Measurements from ENCODE around the gene KRT6C.

The KRT6C gene

GRCh38 chr12:52427083-52427482, 46.5 kb downstream of the KRT6C start:
- TF ChIP-seq CEBPB (IDR thresholded peaks at IDR 0.05) (no peak), CREB1 (IDR thresholded peaks at IDR 0.05; ENCODE audit: low read depth) (no peak)

GRCh38 chr12:52426034-52426433, 47.6 kb downstream of the KRT6C start:
- TF ChIP-seq TCF12 (IDR thresholded peaks at IDR 0.05; ENCODE audit: low read depth), result no peak
- no peak for TF ChIP-seq NFIC (IDR thresholded peaks at IDR 0.05)
- TF ChIP-seq RAD21 (IDR thresholded peaks at IDR 0.05; ENCODE audit: low read depth), result no peak
- no peak for TF ChIP-seq CREB1 (IDR thresholded peaks at IDR 0.05; ENCODE audit: low read depth)
- no peak for TF ChIP-seq TEAD4 (IDR thresholded peaks at IDR 0.05)
- no peak for TF ChIP-seq REST (IDR thresholded peaks at IDR 0.05; ENCODE audit: low read depth)
- no peak for TF ChIP-seq EGR1 (IDR thresholded peaks at IDR 0.05)
- no peak for TF ChIP-seq USF1 (IDR thresholded peaks at IDR 0.05)
- TF ChIP-seq CEBPB (IDR thresholded peaks at IDR 0.05), result no peak
- TF ChIP-seq EP300 (IDR thresholded peaks at IDR 0.05; ENCODE audit: borderline replicate concordance), result no peak
- no peak for TF ChIP-seq FOXM1 (IDR thresholded peaks at IDR 0.05; ENCODE audit: borderline replicate concordance, low read depth)
- no peak for TF ChIP-seq TAF1 (IDR thresholded peaks at IDR 0.05; ENCODE audit: low read depth)
- no peak for TF ChIP-seq ZBTB7A (IDR thresholded peaks at IDR 0.05; ENCODE audit: low read depth)

GRCh38 chr12:52425466-52425865, 48.1 kb downstream of the KRT6C start:
- TF ChIP-seq NFIC (IDR thresholded peaks at IDR 0.05), result no peak
- no peak for TF ChIP-seq EGR1 (IDR thresholded peaks at IDR 0.05)
- TF ChIP-seq CEBPB (IDR thresholded peaks at IDR 0.05), result no peak
- TF ChIP-seq ZBTB7A (IDR thresholded peaks at IDR 0.05; ENCODE audit: low read depth), result no peak
- TF ChIP-seq REST (IDR thresholded peaks at IDR 0.05; ENCODE audit: low read depth), result no peak
- TF ChIP-seq TCF12 (IDR thresholded peaks at IDR 0.05; ENCODE audit: low read depth), result no peak
- no peak for TF ChIP-seq CREB1 (IDR thresholded peaks at IDR 0.05; ENCODE audit: low read depth)
- no peak for TF ChIP-seq TAF1 (IDR thresholded peaks at IDR 0.05; ENCODE audit: low read depth)
- no peak for TF ChIP-seq USF1 (IDR thresholded peaks at IDR 0.05)
- TF ChIP-seq YY1 (IDR thresholded peaks at IDR 0.05; ENCODE audit: low read depth), result no peak

GRCh38 chr12:52423661-52424500, 49.7 kb downstream of the KRT6C start:
- no peak for TF ChIP-seq CEBPB (IDR thresholded peaks at IDR 0.05)
- TF ChIP-seq USF1 (IDR thresholded peaks at IDR 0.05), result no peak
- no peak for TF ChIP-seq CREB1 (IDR thresholded peaks at IDR 0.05; ENCODE audit: low read depth)
- no peak for TF ChIP-seq EP300 (IDR thresholded peaks at IDR 0.05; ENCODE audit: borderline replicate concordance)
- TF ChIP-seq YY1 (IDR thresholded peaks at IDR 0.05; ENCODE audit: low read depth), result no peak
- no peak for TF ChIP-seq RAD21 (IDR thresholded peaks at IDR 0.05; ENCODE audit: low read depth)
- no peak for TF ChIP-seq FOXM1 (IDR thresholded peaks at IDR 0.05; ENCODE audit: borderline replicate concordance, low read depth)
- TF ChIP-seq NFIC (IDR thresholded peaks at IDR 0.05), result no peak
- TF ChIP-seq EGR1 (IDR thresholded peaks at IDR 0.05), result no peak
- TF ChIP-seq TCF12 (IDR thresholded peaks at IDR 0.05; ENCODE audit: low read depth), result no peak
- TF ChIP-seq TEAD4 (IDR thresholded peaks at IDR 0.05), result no peak

GRCh38 chr12:52423035-52423434, 50.6 kb downstream of the KRT6C start:
- TF ChIP-seq USF1 (IDR thresholded peaks at IDR 0.05) (no peak), FOXM1 (IDR thresholded peaks at IDR 0.05; ENCODE audit: borderline replicate concordance, low read depth) (no peak), EGR1 (IDR thresholded peaks at IDR 0.05) (no peak), RAD21 (IDR thresholded peaks at IDR 0.05; ENCODE audit: low read depth) (no peak), CREB1 (IDR thresholded peaks at IDR 0.05; ENCODE audit: low read depth) (no peak), TCF12 (IDR thresholded peaks at IDR 0.05; ENCODE audit: low read depth) (no peak), NFIC (IDR thresholded peaks at IDR 0.05) (no peak), TAF1 (IDR thresholded peaks at IDR 0.05; ENCODE audit: low read depth) (no peak), ZBTB7A (IDR thresholded peaks at IDR 0.05; ENCODE audit: low read depth) (no peak), EP300 (IDR thresholded peaks at IDR 0.05; ENCODE audit: borderline replicate concordance) (no peak)
